HepG2 (cell line): Measurements from ENCODE around the gene ARIH2. TPM values are rescaled to one million over a fixed set of nuclear protein-coding genes. Genes with fewer than 3 reads are reported as not detected.

Experiments used
- ASH2L ChIP-seq: fragments of 300-600, 200-600 bp; sonication (generic); IDR thresholded peaks from 2 replicates; pipeline ENCODE4 v1.7.0; 2017; ENCODE audit warnings: low read depth, mild to moderate bottlenecking, moderate library complexity, mixed read lengths, low read length; ENCODE audit not compliant: insufficient read length
- ATF7-NPFF ChIP-seq: sonication (generic); formaldehyde crosslinking; IDR thresholded peaks from 2 replicates; pipeline ENCODE4 v1.8.1; 2023; ENCODE audit warnings: mild to moderate bottlenecking, low read depth, missing genetic modification reagents, moderate library complexity
- CHCHD3 ChIP-seq: sonication (generic); formaldehyde crosslinking; IDR thresholded peaks from 2 replicates; pipeline ENCODE4 v1.8.0; 2022; ENCODE audit warnings: mild to moderate bottlenecking, missing genetic modification reagents, moderate library complexity
- DMTF1 ChIP-seq: sonication (generic); formaldehyde crosslinking; IDR thresholded peaks from 2 replicates; pipeline ENCODE4 v1.4.0; 2020; ENCODE audit warnings: mild to moderate bottlenecking, missing genetic modification reagents
- GLMP ChIP-seq: sonication (generic); formaldehyde crosslinking; IDR thresholded peaks from 2 replicates; pipeline ENCODE4 v1.9.0; 2021; ENCODE audit warnings: missing genetic modification reagents, mild to moderate bottlenecking, borderline replicate concordance
- IKZF1 ChIP-seq: fragments of 450-650 bp; IDR thresholded peaks from 2 replicates; pipeline ENCODE4 v1.7.1; 2016
- ISL2 ChIP-seq: sonication (generic); formaldehyde crosslinking; IDR thresholded peaks from 2 replicates; pipeline ENCODE4 v1.5.0; 2020; ENCODE audit warnings: missing genetic modification reagents
- JDP2 ChIP-seq: sonication (generic); formaldehyde crosslinking; IDR thresholded peaks from 2 replicates; pipeline ENCODE4 v1.8.1; 2022; ENCODE audit warnings: missing genetic modification reagents, borderline replicate concordance
- MED1 ChIP-seq: sonication (generic); formaldehyde crosslinking; IDR thresholded peaks from 2 replicates; pipeline ENCODE4 v1.4.0; 2020; ENCODE audit warnings: missing genetic modification reagents
- NFKB2 ChIP-seq: sonication (generic); formaldehyde crosslinking; IDR thresholded peaks from 2 replicates; pipeline ENCODE4 v1.4.0; 2020; ENCODE audit warnings: missing genetic modification reagents, borderline replicate concordance
- ONECUT2 ChIP-seq: sonication (generic); formaldehyde crosslinking; IDR thresholded peaks from 2 replicates; pipeline ENCODE4 v1.4.0; 2020; ENCODE audit warnings: missing genetic modification reagents
- PRMT3 ChIP-seq: sonication (generic); formaldehyde crosslinking; IDR thresholded peaks from 2 replicates; pipeline ENCODE4 v1.8.1; 2022; ENCODE audit warnings: low read depth, mild to moderate bottlenecking, moderate library complexity, missing genetic modification reagents, borderline replicate concordance
- SNAI1 ChIP-seq: sonication (generic); formaldehyde crosslinking; IDR thresholded peaks from 2 replicates; pipeline ENCODE4 v1.5.0; 2020; ENCODE audit warnings: mild to moderate bottlenecking, missing genetic modification reagents, borderline replicate concordance
- SNAPC2 ChIP-seq: sonication (generic); formaldehyde crosslinking; IDR thresholded peaks from 2 replicates; pipeline ENCODE4 v1.8.1; 2022; ENCODE audit warnings: mild to moderate bottlenecking, missing genetic modification reagents
- TRIM24 ChIP-seq: sonication (generic); formaldehyde crosslinking; IDR thresholded peaks from 2 replicates; pipeline ENCODE4 v1.8.0; 2022; ENCODE audit warnings: mild to moderate bottlenecking, missing genetic modification reagents
- ZBTB38 ChIP-seq: sonication (generic); formaldehyde crosslinking; IDR thresholded peaks from 2 replicates; pipeline ENCODE4 v1.5.1; 2020; ENCODE audit warnings: mild to moderate bottlenecking, missing genetic modification reagents
- ZMAT3 ChIP-seq: sonication (generic); formaldehyde crosslinking; conservative IDR thresholded peaks from 2 replicates; pipeline ENCODE4 v1.7.0; 2021; ENCODE audit warnings: missing genetic modification reagents
- ZNF354B ChIP-seq: sonication (generic); formaldehyde crosslinking; IDR thresholded peaks from 2 replicates; pipeline ENCODE4 v1.8.0; 2022; ENCODE audit warnings: mild to moderate bottlenecking, missing genetic modification reagents
- ZNF367 ChIP-seq: sonication (generic); formaldehyde crosslinking; IDR thresholded peaks from 2 replicates; pipeline ENCODE4 v1.4.0; 2020; ENCODE audit warnings: missing genetic modification reagents, borderline replicate concordance
- ZNF550 ChIP-seq: sonication (generic); formaldehyde crosslinking; IDR thresholded peaks from 2 replicates; pipeline ENCODE4 v1.4.0; 2020; ENCODE audit warnings: mild to moderate bottlenecking, missing genetic modification reagents, borderline replicate concordance
- ZNF652 ChIP-seq: IDR thresholded peaks from 2 replicates; pipeline ENCODE4 v1.6.1; 2016; ENCODE audit warnings: low read depth, borderline replicate concordance
- ZNF746 ChIP-seq: sonication (generic); formaldehyde crosslinking; IDR thresholded peaks from 2 replicates; pipeline ENCODE4 v1.8.0; 2022; ENCODE audit warnings: mild to moderate bottlenecking, missing genetic modification reagents
- ZNF780A ChIP-seq: sonication (generic); formaldehyde crosslinking; IDR thresholded peaks from 2 replicates; pipeline ENCODE4 v1.8.0; 2022; ENCODE audit warnings: mild to moderate bottlenecking, missing genetic modification reagents, moderate library complexity
- polyA plus RNA-seq, 8 experiments: library from polyadenylated mRNA; depleted of rRNA in 3 of 8; stranded (reverse) in 7 of 8; unstranded in 1 of 8; fragments of >200 nt; fragmentation: Illumina TruSeq in 4 of 8; extraction: Trizol in 4 of 8; gene quantifications; 2 replicates each; pipeline versions ENCODE4 v1.2.1 to v1.2.3, GENCODE V29; 2011 to 2016; ENCODE audit warnings: low read depth in 4 of 8, missing spikeins in 1 of 8, mixed read lengths in 1 of 8; ENCODE audit not compliant: insufficient read depth in 1 of 8
- total RNA-seq, 5 experiments: library from RNA; depleted of rRNA; stranded (reverse); fragments of >200 nt; fragmentation: Illumina TruSeq; extraction: Trizol; gene quantifications; 2 replicates each; pipeline ENCODE4 v1.2.3, GENCODE V29; 2016; ENCODE audit warnings: low read depth in 1 of 5
- TF ChIP-seq, protein P1 (sequence below), 2 experiments: sonication (generic) in 1 of 2; formaldehyde crosslinking in 1 of 2; IDR thresholded peaks; 2 replicates each; pipeline versions ENCODE4 v1.4.0 to v1.6.1; 2016 to 2020; ENCODE audit warnings: borderline replicate concordance in 1 of 2, low read depth in 1 of 2, mild to moderate bottlenecking in 1 of 2, missing genetic modification reagents in 1 of 2

The ARIH2 gene
- total and polyA plus RNA-seq, 2 of the 13 experiments (the other 11 are each of a cell fraction or from before 2014, with no cell fraction given), result 64.8 to 83.3 TPM

- TF ChIP-seq ATF7-NPFF (no peak), SNAI1 (CRISPR knock-in tag) (no peak), IKZF1 (no peak), ZNF354B (CRISPR knock-in tag) (no peak), ISL2 (CRISPR knock-in tag) (no peak), MED1 (no peak), DMTF1 (no peak), ZNF746 (CRISPR knock-in tag) (no peak), ZBTB38 (CRISPR knock-in tag) (no peak), JDP2 (CRISPR knock-in tag) (no peak), GLMP (CRISPR knock-in tag) (no peak), PRMT3 (CRISPR knock-in tag) (no peak), ZNF780A (CRISPR knock-in tag) (no peak), NFKB2 (CRISPR knock-in tag) (no peak; the same call in 1 of the 2 replicates), ZNF367 (CRISPR knock-in tag) (peak; percentile 48; the same call in 1 of the 2 replicates), CHCHD3 (CRISPR knock-in tag) (no peak), ZNF652 (CRISPR knock-in tag) (no peak), ONECUT2 (CRISPR knock-in tag) (no peak), ZMAT3 (CRISPR knock-in tag) (no peak), SNAPC2 (CRISPR knock-in tag) (0 out of 2 replicates have a peak, but pooled peaks have one; percentile 32), ZNF550 (no peak), ASH2L (no peak), TRIM24 (CRISPR knock-in tag) (no peak)
- TF ChIP-seq, protein P1, sequence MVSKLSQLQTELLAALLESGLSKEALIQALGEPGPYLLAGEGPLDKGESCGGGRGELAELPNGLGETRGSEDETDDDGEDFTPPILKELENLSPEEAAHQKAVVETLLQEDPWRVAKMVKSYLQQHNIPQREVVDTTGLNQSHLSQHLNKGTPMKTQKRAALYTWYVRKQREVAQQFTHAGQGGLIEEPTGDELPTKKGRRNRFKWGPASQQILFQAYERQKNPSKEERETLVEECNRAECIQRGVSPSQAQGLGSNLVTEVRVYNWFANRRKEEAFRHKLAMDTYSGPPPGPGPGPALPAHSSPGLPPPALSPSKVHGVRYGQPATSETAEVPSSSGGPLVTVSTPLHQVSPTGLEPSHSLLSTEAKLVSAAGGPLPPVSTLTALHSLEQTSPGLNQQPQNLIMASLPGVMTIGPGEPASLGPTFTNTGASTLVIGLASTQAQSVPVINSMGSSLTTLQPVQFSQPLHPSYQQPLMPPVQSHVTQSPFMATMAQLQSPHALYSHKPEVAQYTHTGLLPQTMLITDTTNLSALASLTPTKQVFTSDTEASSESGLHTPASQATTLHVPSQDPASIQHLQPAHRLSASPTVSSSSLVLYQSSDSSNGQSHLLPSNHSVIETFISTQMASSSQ (IDR thresholded peaks at IDR 0.05; ENCODE audit: low read depth), result no peak
- TF ChIP-seq, protein P1 (CRISPR knock-in tag; IDR thresholded peaks at IDR 0.05; ENCODE audit: borderline replicate concordance), result no peak
Measured at GRCh38 chr3:49006408-49007067, 87.9 kb downstream of the ARIH2 start (continued).
